ENCODE measurements around the gene IGSF21. TPM values are rescaled to one million over a fixed set of nuclear protein-coding genes. Genes with fewer than 3 reads are reported as not detected.

The IGSF21 gene
- total RNA-seq, 2 donors from 2014 or later = 0.37 to 0.40 TPM

DNA sequence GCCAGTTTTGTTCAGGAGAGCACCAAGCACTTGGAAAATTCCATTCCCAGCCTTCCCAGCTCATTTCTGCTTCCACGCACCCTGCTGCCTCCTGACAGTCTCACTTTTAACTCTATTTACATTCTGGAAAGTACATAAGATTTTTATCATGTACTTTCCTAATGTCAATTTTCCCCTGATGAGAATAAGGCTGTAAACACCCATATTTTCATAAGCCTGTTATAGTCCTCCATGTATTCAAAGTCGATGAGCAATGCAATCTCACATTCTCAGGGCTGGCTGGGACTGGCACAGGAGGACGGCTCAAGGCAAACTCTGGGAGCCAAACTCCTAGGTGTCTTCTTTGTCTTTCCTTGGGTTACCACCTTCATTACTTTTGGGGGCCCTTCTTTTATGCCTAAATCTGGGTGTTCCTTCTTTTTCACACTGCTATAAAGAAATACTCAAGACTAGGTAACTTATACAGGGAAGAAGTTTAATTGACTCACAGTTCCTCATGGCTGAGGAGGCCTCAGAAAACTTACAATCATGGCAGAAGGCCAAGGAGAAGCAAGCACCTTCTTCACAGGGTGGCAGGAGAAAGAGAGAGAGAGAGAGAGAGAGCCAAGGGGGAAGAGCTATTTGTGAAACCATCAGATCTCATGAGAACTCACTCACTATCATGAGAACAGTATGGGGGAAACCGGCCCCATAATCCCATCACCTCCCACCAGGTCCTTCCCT, 94.6 kb downstream of the IGSF21 start:
- no peak for DNase-seq
- TF ChIP-seq, protein P1, sequence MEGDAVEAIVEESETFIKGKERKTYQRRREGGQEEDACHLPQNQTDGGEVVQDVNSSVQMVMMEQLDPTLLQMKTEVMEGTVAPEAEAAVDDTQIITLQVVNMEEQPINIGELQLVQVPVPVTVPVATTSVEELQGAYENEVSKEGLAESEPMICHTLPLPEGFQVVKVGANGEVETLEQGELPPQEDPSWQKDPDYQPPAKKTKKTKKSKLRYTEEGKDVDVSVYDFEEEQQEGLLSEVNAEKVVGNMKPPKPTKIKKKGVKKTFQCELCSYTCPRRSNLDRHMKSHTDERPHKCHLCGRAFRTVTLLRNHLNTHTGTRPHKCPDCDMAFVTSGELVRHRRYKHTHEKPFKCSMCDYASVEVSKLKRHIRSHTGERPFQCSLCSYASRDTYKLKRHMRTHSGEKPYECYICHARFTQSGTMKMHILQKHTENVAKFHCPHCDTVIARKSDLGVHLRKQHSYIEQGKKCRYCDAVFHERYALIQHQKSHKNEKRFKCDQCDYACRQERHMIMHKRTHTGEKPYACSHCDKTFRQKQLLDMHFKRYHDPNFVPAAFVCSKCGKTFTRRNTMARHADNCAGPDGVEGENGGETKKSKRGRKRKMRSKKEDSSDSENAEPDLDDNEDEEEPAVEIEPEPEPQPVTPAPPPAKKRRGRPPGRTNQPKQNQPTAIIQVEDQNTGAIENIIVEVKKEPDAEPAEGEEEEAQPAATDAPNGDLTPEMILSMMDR (IDR thresholded peaks at IDR 0.05) = no peak
- no peaks in the 10 kb centered on the region for H3K36me3 ChIP-seq
- intact Hi-C loops (cut with DNase I) = no loop called here
- no peak overlapping the region for H3K27ac ChIP-seq
- H3K4me1 ChIP-seq = no peaks in the 10 kb centered on the region
- H3K9me3 ChIP-seq = no peaks in the 10 kb centered on the region
- H3K4me3 ChIP-seq = no peak overlapping the region
- no peak overlapping the region for H3K9ac ChIP-seq (ENCODE audit: low read depth in 2 of 2, low read length in 2 of 2)
- no peaks in the 10 kb centered on the region for H3K27me3 ChIP-seq

DNA sequence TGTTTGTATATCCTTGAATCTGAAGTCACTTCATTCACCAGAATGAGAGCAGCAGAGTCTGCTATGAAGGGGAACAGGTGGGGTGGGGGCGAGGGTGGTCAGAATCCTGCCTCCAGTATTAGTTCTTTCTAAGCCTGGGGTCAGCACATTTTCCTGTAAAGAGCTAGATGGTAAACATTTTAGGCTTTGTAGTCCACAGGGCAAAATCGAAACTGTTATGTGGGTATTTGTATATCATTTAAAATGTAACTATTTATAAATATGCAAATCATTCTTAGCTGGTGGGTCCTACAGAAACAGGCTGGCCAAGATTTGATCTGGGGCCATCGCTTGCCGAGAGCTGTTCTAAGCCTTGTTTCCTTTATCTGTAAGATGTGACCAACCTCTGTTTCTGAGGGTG, 96.0 kb downstream of the IGSF21 start:
- Histone ChIP-seq H3K9ac (ENCODE audit: low read depth in 2 of 2, low read length in 2 of 2) (no peak overlapping the region), H3K27me3 (no peaks in the 10 kb centered on the region), H3K4me3 (no peak overlapping the region), H3K9me3 (no peaks in the 10 kb centered on the region), H3K27ac (no peak overlapping the region), H3K36me3 (no peaks in the 10 kb centered on the region), H3K4me1 (no peaks in the 10 kb centered on the region)
- intact Hi-C loops (cut with DNase I) = no loop called here
- DNase-seq = no peak
- TF ChIP-seq, protein P1 (IDR thresholded peaks at IDR 0.05) = no peak

GRCh38 chr1:18204575-18204974, 97.0 kb downstream of the IGSF21 start:
- no peak for DNase-seq
- no peaks in the 10 kb centered on the region for H3K4me1 ChIP-seq
- no peaks in the 10 kb centered on the region for H3K36me3 ChIP-seq
- H3K4me3 ChIP-seq = no peak overlapping the region
- no peak overlapping the region for H3K27ac ChIP-seq
- TF ChIP-seq, protein P1 (IDR thresholded peaks at IDR 0.05) = no peak
- H3K9ac ChIP-seq (ENCODE audit: low read depth in 2 of 2, low read length in 2 of 2) = no peak overlapping the region
- no peaks in the 10 kb centered on the region for H3K9me3 ChIP-seq
- no peaks in the 10 kb centered on the region for H3K27me3 ChIP-seq
- intact Hi-C loops (cut with DNase I) = no loop called here

DNA sequence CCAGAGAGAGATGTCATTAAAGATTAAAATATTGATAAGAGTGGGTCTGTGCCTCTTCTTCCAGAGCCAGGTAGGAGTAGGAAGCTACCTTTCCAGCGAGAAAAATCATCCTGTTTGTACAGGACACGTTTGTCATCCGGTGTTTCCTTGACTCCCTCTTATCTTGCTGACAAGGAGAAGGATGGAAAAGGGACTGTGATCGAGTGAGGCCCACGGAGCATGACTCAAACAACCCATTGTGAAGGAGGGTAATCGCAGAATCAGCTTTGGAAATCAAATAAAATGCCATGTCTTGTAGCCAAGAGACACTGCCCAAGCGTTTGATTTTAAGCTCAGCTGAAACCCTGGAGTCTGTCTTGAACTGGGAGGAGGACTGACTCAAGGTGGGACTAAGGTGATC, 97.7 kb downstream of the IGSF21 start:
- intact Hi-C loops (cut with DNase I) = no loop called here
- no peaks in the 10 kb centered on the region for H3K36me3 ChIP-seq
- H3K27ac ChIP-seq = no peak overlapping the region
- no peaks in the 10 kb centered on the region for H3K9me3 ChIP-seq
- H3K4me1 ChIP-seq = no peaks in the 10 kb centered on the region
- no peak for DNase-seq
- H3K9ac ChIP-seq (ENCODE audit: low read depth in 2 of 2, low read length in 2 of 2) = no peak overlapping the region
- no peak overlapping the region for H3K4me3 ChIP-seq
- TF ChIP-seq, protein P1 (IDR thresholded peaks at IDR 0.05) = no peak
- H3K27me3 ChIP-seq = no peaks in the 10 kb centered on the region

GRCh38 chr1:18211764-18212163, 104.2 kb downstream of the IGSF21 start:
- Histone ChIP-seq H3K9ac (ENCODE audit: low read depth in 2 of 2, low read length in 2 of 2) (no peak overlapping the region), H3K4me3 (no peak overlapping the region), H3K27me3 (no peaks in the 10 kb centered on the region), H3K36me3 (no peaks in the 10 kb centered on the region), H3K27ac (no peak overlapping the region), H3K9me3 (no peaks in the 10 kb centered on the region), H3K4me1 (no peaks in the 10 kb centered on the region)
- TF ChIP-seq, protein P1 (IDR thresholded peaks at IDR 0.05) = no peak
- no peak for DNase-seq
- intact Hi-C loops (cut with DNase I) = no loop called here
